ENCODE results near the gene TMEM129.

The TMEM129 gene

DNA sequence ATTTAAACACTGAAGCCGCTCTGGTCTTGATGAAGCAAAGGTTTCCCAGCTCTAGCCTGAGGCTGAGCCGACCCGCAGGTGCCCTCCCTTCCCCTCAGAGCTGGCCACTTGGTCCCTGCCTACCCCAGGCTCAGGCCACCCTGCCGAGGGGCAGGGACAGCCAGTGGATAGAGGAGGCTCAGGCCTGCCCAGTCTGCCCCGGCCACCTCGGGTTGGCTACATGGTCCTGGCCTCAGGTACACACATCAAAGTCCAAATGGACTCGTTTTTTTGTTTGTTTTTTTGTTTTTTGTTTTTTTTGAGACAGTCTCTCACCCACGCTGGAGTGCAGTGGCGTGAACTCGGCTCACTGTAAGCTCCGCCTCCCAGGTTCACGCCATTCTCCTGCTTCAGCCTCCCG is 24.0 kb upstream of the TMEM129 start:
- no peak overlapping the region for H3K27ac ChIP-seq (ENCODE audit: insufficient read depth, low read length, poor library complexity, severe bottlenecking)
- no peak for DNase-seq
- H3K4me3 ChIP-seq (ENCODE audit: insufficient read depth, low read depth, low read length, poor library complexity, severe bottlenecking), result no peak overlapping the region
- no peaks in the 10 kb centered on the region for H3K9me3 ChIP-seq (ENCODE audit: control insufficient read depth, low read length)
- peaks cover 5% of the 10 kb centered on the region for H3K4me1 ChIP-seq (ENCODE audit: control insufficient read depth, insufficient read depth, low read length, poor library complexity, severe bottlenecking)
- no peaks in the 10 kb centered on the region for H3K27me3 ChIP-seq (replicated peaks; ENCODE audit: control insufficient read depth, insufficient read depth, low read length, poor library complexity, severe bottlenecking)
- H3K36me3 ChIP-seq (ENCODE audit: control insufficient read depth, insufficient read depth, low read length), result peaks cover 38% of the 10 kb centered on the region

DNA sequence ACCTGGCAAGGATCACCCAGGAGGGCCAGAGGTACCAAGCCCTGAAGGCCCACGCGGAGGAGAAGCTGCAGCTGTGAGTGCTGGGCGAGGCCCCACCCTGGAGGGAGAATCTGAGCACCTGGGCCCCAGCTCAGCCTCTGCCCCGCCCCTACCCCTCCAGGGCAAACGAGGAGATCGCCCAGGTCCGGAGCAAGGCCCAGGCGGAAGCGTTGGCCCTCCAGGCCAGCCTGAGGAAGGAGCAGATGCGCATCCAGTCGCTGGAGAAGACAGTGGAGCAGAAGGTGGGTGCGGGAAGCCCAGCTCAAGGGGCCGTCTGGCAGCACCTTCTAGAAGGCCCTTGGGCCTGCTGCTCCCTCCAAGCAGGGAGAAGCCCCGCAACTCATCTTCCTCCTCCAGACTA is 23.4 kb upstream of the TMEM129 start:
- peaks cover 5% of the 10 kb centered on the region for H3K4me1 ChIP-seq (ENCODE audit: control insufficient read depth, insufficient read depth, low read length, poor library complexity, severe bottlenecking)
- H3K4me3 ChIP-seq (ENCODE audit: insufficient read depth, low read depth, low read length, poor library complexity, severe bottlenecking), result no peak overlapping the region
- no peak for DNase-seq
- H3K27ac ChIP-seq (ENCODE audit: insufficient read depth, low read length, poor library complexity, severe bottlenecking), result no peak overlapping the region
- no peaks in the 10 kb centered on the region for H3K27me3 ChIP-seq (replicated peaks; ENCODE audit: control insufficient read depth, insufficient read depth, low read length, poor library complexity, severe bottlenecking)
- H3K9me3 ChIP-seq (ENCODE audit: control insufficient read depth, low read length), result no peaks in the 10 kb centered on the region
- H3K36me3 ChIP-seq (ENCODE audit: control insufficient read depth, insufficient read depth, low read length), result peaks cover 42% of the 10 kb centered on the region

DNA sequence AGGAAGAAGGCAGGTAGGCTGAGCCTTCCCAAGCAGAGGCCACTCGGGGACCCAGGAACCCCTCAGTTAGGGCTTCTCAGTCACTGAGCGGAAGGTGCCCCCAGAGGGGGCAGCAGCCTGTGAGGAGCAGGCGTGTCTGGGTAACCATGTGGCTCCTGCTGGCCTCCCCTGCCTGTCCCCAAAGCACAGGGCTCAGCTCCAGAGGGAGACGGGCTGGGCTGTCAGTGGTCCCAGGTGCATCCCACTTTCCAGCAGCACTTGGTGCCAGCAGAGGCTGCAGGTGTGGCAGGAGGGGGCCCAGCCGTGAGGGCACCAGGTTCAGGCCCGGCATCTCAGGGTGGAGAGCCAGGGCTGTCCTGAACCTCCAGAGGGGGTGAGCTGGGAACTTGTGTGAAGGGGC is 22.9 kb upstream of the TMEM129 start:
- Histone ChIP-seq H3K27ac (ENCODE audit: insufficient read depth, low read length, poor library complexity, severe bottlenecking) (no peak overlapping the region), H3K4me3 (ENCODE audit: insufficient read depth, low read depth, low read length, poor library complexity, severe bottlenecking) (no peak overlapping the region), H3K36me3 (ENCODE audit: control insufficient read depth, insufficient read depth, low read length) (peaks cover 43% of the 10 kb centered on the region), H3K27me3 (replicated peaks; ENCODE audit: control insufficient read depth, insufficient read depth, low read length, poor library complexity, severe bottlenecking) (no peaks in the 10 kb centered on the region), H3K4me1 (ENCODE audit: control insufficient read depth, insufficient read depth, low read length, poor library complexity, severe bottlenecking) (peaks cover 5% of the 10 kb centered on the region), H3K9me3 (ENCODE audit: control insufficient read depth, low read length) (no peaks in the 10 kb centered on the region)
- no peak for DNase-seq

DNA sequence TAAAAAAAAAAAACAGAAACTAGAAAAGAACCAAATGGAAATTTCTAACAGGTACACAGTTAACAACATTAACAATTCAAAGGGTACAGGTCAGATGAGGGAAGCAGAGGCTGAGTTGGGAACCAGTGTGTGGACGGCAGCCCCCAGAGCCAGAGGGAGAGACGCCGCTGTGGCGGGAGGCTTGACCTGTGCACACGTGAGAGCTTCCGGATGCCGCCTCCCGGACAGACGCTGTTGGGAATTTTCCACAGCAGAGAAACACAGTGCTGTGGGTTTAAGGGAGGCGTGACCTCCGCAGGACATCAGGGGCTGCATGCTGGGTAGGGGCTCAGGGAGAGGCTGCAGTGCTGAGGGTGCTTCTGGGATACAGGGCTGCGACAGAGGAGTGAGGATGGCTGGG is 22.4 kb upstream of the TMEM129 start:
- peaks cover 47% of the 10 kb centered on the region for H3K36me3 ChIP-seq (ENCODE audit: control insufficient read depth, insufficient read depth, low read length)
- H3K27me3 ChIP-seq (replicated peaks; ENCODE audit: control insufficient read depth, insufficient read depth, low read length, poor library complexity, severe bottlenecking), result no peaks in the 10 kb centered on the region
- H3K27ac ChIP-seq (ENCODE audit: insufficient read depth, low read length, poor library complexity, severe bottlenecking), result no peak overlapping the region
- no peak overlapping the region for H3K4me3 ChIP-seq (ENCODE audit: insufficient read depth, low read depth, low read length, poor library complexity, severe bottlenecking)
- peaks cover 3% of the 10 kb centered on the region for H3K4me1 ChIP-seq (ENCODE audit: control insufficient read depth, insufficient read depth, low read length, poor library complexity, severe bottlenecking)
- peaks cover 2% of the 10 kb centered on the region for H3K9me3 ChIP-seq (ENCODE audit: control insufficient read depth, low read length)
- DNase-seq, result no peak

DNA sequence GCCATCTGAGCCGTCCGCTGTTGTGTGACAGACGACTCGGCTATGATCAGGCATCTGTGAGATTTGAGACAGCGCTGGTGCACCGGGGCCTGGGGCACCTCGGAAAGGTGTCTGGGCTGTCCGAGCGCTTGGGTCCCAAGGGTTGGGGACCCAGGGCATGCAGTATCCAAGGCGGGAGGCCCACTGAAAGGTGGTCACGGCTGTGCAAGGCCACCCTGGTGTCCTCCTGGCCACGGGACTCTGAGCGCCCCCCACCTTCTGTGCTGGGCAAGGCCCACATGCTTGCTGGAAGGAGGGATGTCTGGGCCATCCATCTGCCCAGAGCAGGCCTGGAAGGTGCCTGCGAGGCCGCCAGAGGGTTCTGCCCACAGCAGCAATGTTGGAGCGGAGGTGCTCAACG is 20.1 kb upstream of the TMEM129 start:
- Histone ChIP-seq H3K27me3 (replicated peaks; ENCODE audit: control insufficient read depth, insufficient read depth, low read length, poor library complexity, severe bottlenecking) (no peaks in the 10 kb centered on the region), H3K4me1 (ENCODE audit: control insufficient read depth, insufficient read depth, low read length, poor library complexity, severe bottlenecking) (no peaks in the 10 kb centered on the region), H3K36me3 (ENCODE audit: control insufficient read depth, insufficient read depth, low read length) (peaks cover 70% of the 10 kb centered on the region), H3K9me3 (ENCODE audit: control insufficient read depth, low read length) (peaks cover 10% of the 10 kb centered on the region), H3K4me3 (ENCODE audit: insufficient read depth, low read depth, low read length, poor library complexity, severe bottlenecking) (no peak overlapping the region), H3K27ac (ENCODE audit: insufficient read depth, low read length, poor library complexity, severe bottlenecking) (no peak overlapping the region)
- DNase-seq, result no peak

DNA sequence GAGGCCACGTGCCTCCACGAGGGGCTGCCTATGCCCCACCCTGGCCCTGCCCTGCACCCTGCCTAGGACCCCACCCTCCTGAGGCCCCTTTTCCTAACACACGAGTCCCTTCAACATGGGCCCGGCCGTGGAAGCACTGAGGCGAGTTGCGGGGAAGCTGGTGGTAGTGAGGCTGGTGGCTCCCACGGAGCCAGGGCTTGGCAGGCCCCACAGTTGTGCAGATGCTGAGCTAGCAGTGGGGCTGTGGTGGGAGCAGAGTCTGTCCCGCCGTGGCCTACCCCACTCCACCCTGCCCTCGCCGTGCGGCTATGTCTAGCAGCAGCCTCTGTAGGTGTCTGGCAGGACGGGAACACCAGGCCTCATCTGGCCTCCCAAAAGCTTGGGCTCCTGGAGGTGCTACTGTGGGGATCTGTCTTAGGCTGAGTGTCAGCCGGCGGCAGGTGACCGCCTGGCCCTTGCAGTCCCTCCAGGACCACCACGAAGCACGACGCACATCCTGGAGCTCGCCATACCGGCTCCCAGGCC is 19.0 kb upstream of the TMEM129 start:
- Histone ChIP-seq H3K36me3 (ENCODE audit: control insufficient read depth, insufficient read depth, low read length) (peaks cover 80% of the 10 kb centered on the region), H3K9me3 (ENCODE audit: control insufficient read depth, low read length) (peaks cover 10% of the 10 kb centered on the region), H3K27me3 (replicated peaks; ENCODE audit: control insufficient read depth, insufficient read depth, low read length, poor library complexity, severe bottlenecking) (no peaks in the 10 kb centered on the region), H3K4me1 (ENCODE audit: control insufficient read depth, insufficient read depth, low read length, poor library complexity, severe bottlenecking) (no peaks in the 10 kb centered on the region), H3K4me3 (ENCODE audit: insufficient read depth, low read depth, low read length, poor library complexity, severe bottlenecking) (no peak overlapping the region), H3K27ac (ENCODE audit: insufficient read depth, low read length, poor library complexity, severe bottlenecking) (no peak overlapping the region)
- no peak for DNase-seq

DNA sequence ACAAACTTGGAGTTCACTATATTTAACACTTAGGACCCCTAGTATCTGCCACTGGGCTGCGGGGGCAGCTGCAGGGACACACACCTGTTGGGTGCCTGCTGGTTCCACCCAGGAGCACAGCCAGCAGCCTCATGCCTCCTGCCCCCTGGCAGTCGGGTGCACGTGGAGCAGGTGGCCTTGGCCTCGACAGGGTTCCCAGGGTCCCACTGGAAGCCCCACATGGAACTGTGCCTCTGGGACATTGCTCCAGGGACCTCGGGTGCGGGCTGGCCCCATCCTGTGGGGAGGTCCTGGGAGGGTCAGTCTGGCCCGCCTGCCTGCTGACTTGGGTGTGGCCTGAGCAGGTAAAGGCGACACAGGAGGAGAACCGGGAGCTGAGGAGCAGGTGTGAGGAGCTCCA is 18.2 kb upstream of the TMEM129 start:
- Histone ChIP-seq H3K36me3 (ENCODE audit: control insufficient read depth, insufficient read depth, low read length) (peaks cover 83% of the 10 kb centered on the region), H3K9me3 (ENCODE audit: control insufficient read depth, low read length) (peaks cover 10% of the 10 kb centered on the region)

DNA sequence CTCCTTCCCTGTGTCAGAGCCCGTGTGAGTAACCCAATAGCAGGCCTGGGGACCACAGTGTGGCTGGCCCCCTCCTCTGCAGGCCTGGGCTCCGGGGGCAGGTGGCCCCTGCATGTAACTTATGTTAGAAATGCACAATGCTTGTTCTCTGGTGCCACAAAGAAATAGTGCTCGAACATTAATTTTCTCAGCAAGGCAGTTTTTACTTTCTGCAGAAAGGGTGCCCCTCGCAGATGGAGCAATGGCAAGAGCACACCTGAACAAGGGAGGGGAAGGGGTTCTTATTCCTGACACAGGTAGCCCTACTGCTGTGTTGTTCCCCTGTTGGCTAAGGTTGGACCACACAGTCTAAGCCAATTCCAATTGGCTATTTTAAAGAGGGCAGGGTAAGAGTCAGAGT is 17.3 kb upstream of the TMEM129 start:
- Histone ChIP-seq H3K36me3 (ENCODE audit: control insufficient read depth, insufficient read depth, low read length) (peaks cover 82% of the 10 kb centered on the region), H3K27me3 (replicated peaks; ENCODE audit: control insufficient read depth, insufficient read depth, low read length, poor library complexity, severe bottlenecking) (no peaks in the 10 kb centered on the region), H3K4me1 (ENCODE audit: control insufficient read depth, insufficient read depth, low read length, poor library complexity, severe bottlenecking) (no peaks in the 10 kb centered on the region), H3K9me3 (ENCODE audit: control insufficient read depth, low read length) (peaks cover 10% of the 10 kb centered on the region), H3K4me3 (ENCODE audit: insufficient read depth, low read depth, low read length, poor library complexity, severe bottlenecking) (no peak overlapping the region), H3K27ac (ENCODE audit: insufficient read depth, low read length, poor library complexity, severe bottlenecking) (no peak overlapping the region)
- no peak for DNase-seq

More for the DNA sequence above, 18.2 kb upstream of the TMEM129 start:
- Histone ChIP-seq H3K27ac (ENCODE audit: insufficient read depth, low read length, poor library complexity, severe bottlenecking) (no peak overlapping the region), H3K4me3 (ENCODE audit: insufficient read depth, low read depth, low read length, poor library complexity, severe bottlenecking) (no peak overlapping the region), H3K4me1 (ENCODE audit: control insufficient read depth, insufficient read depth, low read length, poor library complexity, severe bottlenecking) (no peaks in the 10 kb centered on the region), H3K27me3 (replicated peaks; ENCODE audit: control insufficient read depth, insufficient read depth, low read length, poor library complexity, severe bottlenecking) (no peaks in the 10 kb centered on the region)
- no peak for DNase-seq

DNA sequence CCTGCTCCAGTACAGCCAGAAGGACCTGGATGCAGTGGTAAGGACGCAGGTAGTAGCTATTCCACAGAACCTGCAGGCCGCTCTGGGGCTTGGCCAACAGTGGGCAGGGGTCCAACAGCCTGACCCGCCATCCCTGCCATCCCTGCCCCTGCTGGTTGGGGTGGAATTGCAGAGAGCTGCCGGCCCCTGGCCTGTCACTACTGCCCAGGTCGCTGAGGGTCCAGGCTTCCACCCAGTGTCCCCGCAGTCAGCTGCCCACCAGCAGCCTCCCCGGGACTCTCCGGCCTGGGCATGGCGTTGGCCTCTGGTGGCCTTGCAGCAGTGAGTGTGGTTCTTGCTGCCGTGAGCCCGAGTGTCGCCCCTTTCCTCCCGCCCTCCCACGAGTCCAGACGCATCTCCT is 16.5 kb upstream of the TMEM129 start:
- H3K36me3 ChIP-seq (ENCODE audit: control insufficient read depth, insufficient read depth, low read length), result peaks cover 86% of the 10 kb centered on the region
- no peaks in the 10 kb centered on the region for H3K4me1 ChIP-seq (ENCODE audit: control insufficient read depth, insufficient read depth, low read length, poor library complexity, severe bottlenecking)
- DNase-seq, result no peak
- no peaks in the 10 kb centered on the region for H3K27me3 ChIP-seq (replicated peaks; ENCODE audit: control insufficient read depth, insufficient read depth, low read length, poor library complexity, severe bottlenecking)
- H3K4me3 ChIP-seq (ENCODE audit: insufficient read depth, low read depth, low read length, poor library complexity, severe bottlenecking), result no peak overlapping the region
- H3K27ac ChIP-seq (ENCODE audit: insufficient read depth, low read length, poor library complexity, severe bottlenecking), result no peak overlapping the region
- H3K9me3 ChIP-seq (ENCODE audit: control insufficient read depth, low read length), result peaks cover 10% of the 10 kb centered on the region

DNA sequence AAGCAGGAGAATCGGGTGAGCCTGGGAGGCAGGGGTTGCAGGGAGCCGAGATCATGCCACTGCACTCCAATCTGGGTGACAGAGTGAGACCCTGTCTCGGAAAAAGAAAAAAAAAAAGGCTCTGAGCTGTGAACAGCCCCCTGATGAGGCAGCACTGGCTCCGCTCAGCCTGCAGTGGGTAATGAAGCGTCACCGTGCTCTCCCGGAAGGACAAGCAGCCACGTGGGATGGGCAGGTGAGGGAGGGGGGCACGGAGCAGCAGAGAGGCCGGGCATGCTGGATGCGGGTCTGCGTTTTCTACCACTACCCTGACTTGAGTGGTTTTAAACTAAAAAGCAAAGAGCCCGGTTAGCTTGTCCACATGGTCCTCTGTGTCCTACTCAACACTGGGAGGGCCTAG is 15.7 kb upstream of the TMEM129 start:
- Histone ChIP-seq H3K4me1 (ENCODE audit: control insufficient read depth, insufficient read depth, low read length, poor library complexity, severe bottlenecking) (no peaks in the 10 kb centered on the region), H3K36me3 (ENCODE audit: control insufficient read depth, insufficient read depth, low read length) (peaks cover 86% of the 10 kb centered on the region), H3K27ac (ENCODE audit: insufficient read depth, low read length, poor library complexity, severe bottlenecking) (no peak overlapping the region), H3K27me3 (replicated peaks; ENCODE audit: control insufficient read depth, insufficient read depth, low read length, poor library complexity, severe bottlenecking) (no peaks in the 10 kb centered on the region), H3K9me3 (ENCODE audit: control insufficient read depth, low read length) (peaks cover 10% of the 10 kb centered on the region), H3K4me3 (ENCODE audit: insufficient read depth, low read depth, low read length, poor library complexity, severe bottlenecking) (no peak overlapping the region)
- no peak for DNase-seq

DNA sequence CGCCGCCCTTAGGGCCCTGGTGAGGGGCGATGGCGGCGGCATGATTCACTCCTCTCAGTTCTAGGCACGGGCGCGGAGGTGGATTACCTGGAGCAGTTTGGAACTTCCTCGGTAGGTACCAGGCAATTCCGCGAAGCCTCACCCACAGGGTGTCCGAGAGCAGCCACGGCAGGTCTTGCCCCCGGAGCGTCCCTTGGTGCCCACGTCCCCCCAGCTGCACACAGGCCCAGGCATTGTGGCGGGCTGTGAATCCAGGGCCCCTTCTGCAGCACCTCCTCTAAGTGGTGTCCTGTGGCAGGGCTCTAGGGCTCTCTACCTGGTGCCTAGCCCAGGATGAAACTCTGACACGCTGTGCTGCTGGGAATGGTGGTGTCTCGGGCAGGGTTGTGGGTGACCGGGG is 14.1 kb upstream of the TMEM129 start:
- DNase-seq, result no peak
- H3K27me3 ChIP-seq (replicated peaks; ENCODE audit: control insufficient read depth, insufficient read depth, low read length, poor library complexity, severe bottlenecking), result no peaks in the 10 kb centered on the region
- H3K27ac ChIP-seq (ENCODE audit: insufficient read depth, low read length, poor library complexity, severe bottlenecking), result no peak overlapping the region
- peaks cover 10% of the 10 kb centered on the region for H3K9me3 ChIP-seq (ENCODE audit: control insufficient read depth, low read length)
- peaks cover 85% of the 10 kb centered on the region for H3K36me3 ChIP-seq (ENCODE audit: control insufficient read depth, insufficient read depth, low read length)
- no peaks in the 10 kb centered on the region for H3K4me1 ChIP-seq (ENCODE audit: control insufficient read depth, insufficient read depth, low read length, poor library complexity, severe bottlenecking)
- H3K4me3 ChIP-seq (ENCODE audit: insufficient read depth, low read depth, low read length, poor library complexity, severe bottlenecking), result no peak overlapping the region

Data from effector memory CD4-positive, alpha-beta T cell (primary cell).